Measurements from ENCODE around the gene CCDC83. TPM values are rescaled to one million over a fixed set of nuclear protein-coding genes. Genes with fewer than 3 reads are reported as not detected.
"Not testable (repeated sequence)": the region's sequence is repeated elsewhere in the genome, so short reads cannot be mapped to it uniquely, and the experiment has no call there.

The CCDC83 gene
- total RNA-seq, 1 donor from 2014 or later: not detected

- FAIRE-seq (no peak), DNase-seq (ENCODE audit: low spot score in 2 of 2) (no peak)
Measured at GRCh38 chr11:85934596-85935169, 79.5 kb downstream of the CCDC83 start.

DNA sequence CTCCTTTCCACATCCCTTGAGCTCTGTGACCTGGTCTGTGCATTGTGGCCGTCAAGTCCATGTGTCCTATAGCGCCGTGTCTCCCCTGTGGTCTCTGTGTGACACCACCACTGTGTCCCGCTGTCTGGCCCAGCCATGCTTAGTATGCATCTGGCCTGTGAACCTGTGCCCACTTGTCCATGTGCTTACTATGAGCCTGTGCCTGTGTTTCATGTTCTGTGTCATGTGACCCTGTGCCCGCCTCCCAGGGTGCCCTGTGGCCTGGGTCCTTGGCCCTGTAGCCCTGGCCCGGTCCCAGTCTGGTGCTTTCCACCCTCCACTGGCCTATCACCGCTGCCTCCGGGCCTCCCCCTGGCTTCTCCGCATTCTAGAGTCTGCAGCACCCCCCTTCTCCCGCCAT lies 80.6 kb downstream of the CCDC83 start:
- DNase-seq (ENCODE audit: low spot score in 2 of 2) (no peak), FAIRE-seq (no peak)

DNA sequence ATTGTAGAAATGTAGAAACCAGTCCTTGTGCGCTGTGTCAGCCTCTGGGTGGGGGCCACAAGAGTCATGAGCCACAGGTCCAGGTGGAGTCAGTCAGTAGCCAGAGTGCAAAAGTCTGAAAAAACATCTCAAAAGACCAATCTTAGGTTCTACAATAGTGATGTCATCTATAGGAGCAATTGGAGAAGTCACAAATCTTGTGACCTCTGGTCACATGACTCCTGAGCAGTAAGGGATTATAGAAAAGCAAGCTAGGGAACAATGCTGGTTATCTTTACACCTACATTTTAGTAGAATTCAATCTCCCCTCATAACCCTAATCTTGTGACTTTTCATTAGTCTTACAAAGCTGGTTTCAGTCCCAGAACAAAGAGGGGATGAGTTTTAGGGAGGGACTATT lies 82.7 kb downstream of the CCDC83 start:
- FAIRE-seq (no peak), DNase-seq (ENCODE audit: low spot score in 2 of 2) (no peak)

DNA sequence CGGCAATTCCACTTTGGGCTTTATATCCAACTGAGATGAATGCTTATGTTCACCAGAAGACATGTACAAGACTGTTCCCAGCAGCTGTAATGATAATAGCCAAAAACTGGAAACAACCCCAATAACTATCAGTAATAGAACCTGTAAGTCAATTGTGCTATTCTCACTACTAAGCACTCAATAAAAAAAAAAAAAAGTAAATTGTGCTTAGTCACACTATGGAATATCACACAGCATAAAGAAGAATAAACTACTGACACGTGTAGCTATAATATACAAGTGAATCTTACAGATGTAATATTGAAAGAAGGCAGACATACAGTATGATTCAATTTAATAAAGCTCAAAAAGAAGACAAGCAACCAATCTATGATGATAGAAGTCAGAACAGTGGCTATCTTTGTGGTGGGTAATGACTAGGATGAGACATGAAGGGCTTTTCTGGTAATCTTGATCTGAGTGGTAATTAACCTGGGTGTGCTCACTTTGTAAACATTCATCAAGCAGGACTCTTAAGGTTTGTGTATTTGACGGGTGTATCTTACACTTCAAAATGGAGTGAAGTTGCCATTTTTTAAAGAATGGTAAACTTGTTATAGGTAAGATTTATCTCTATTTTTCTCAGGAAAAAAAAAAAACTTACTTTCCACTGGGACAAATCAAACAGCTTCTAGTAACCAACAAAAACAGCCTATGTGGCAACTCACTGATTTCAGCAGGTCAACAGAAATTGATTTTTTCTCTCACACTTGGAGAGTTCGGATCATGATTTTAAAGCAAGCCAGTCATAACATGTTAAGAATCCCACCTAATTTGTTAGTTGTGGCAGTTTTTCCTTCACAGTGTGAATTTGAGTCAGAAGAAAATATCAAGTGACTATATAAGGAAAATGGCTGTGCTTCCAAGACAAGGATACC lies 84.2 kb downstream of the CCDC83 start:
- no peak for DNase-seq (ENCODE audit: low spot score in 2 of 2)
- no peak for FAIRE-seq

GRCh38 chr11:85941380-85941973 lies 86.3 kb downstream of the CCDC83 start:
- DNase-seq (ENCODE audit: low spot score in 2 of 2): peak; percentile 51 to 52
- FAIRE-seq: no peak

DNA sequence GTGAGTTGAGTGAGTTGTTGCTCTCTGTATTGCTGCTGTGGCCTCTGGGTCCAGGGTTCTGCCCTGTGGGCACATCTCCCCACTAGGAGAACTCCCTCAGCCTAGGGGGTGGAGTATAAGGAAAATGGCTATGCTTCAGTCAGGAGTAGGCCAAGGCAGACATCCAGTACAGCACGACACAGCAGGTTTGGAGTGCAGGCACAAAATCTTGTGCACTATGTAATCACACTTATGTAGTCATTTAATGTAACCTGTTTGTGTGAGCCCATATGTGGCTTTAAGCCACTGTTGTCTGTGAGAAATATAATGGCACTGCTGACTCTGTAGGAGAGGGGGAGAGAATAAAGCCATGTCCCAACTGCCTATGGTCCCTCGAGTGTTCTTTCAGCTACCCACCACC lies 90.1 kb downstream of the CCDC83 start:
- no peak for DNase-seq (ENCODE audit: low spot score in 2 of 2)
- no peak for FAIRE-seq

- DNase-seq (ENCODE audit: low spot score in 2 of 2): no peak
- no peak for FAIRE-seq
Measured at GRCh38 chr11:85945788-85946187, 90.6 kb downstream of the CCDC83 start.

- FAIRE-seq (no peak), DNase-seq (ENCODE audit: low spot score in 2 of 2) (peak in 1 of 2 donors; percentile 23)
Measured at GRCh38 chr11:85946221-85946620, 91.0 kb downstream of the CCDC83 start.

GRCh38 chr11:85947431-85948272 lies 92.5 kb downstream of the CCDC83 start:
- peak; percentile 23 for FAIRE-seq
- DNase-seq (ENCODE audit: low spot score in 2 of 2): peak; percentile 17 to 45

DNA sequence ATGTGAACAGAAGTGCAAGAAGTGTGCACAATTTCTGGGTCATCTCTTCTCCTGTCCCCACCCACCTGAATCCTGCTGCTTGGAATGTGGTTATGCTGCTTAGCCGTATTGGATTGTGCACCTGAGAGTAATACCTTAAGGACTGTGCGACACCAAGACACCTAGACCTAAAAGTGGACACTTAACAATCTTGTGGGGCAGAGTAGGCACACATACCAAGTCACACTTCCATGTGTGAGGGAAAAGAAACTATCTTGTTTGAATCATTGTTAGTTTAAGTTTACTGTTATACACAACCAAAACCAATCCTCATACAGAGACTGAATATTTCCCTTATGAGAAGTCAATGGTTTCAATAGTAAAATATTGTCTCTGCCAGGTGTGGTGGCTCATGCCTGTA lies 93.7 kb downstream of the CCDC83 start:
- no peak for FAIRE-seq
- no peak for DNase-seq (ENCODE audit: low spot score in 2 of 2)

DNA sequence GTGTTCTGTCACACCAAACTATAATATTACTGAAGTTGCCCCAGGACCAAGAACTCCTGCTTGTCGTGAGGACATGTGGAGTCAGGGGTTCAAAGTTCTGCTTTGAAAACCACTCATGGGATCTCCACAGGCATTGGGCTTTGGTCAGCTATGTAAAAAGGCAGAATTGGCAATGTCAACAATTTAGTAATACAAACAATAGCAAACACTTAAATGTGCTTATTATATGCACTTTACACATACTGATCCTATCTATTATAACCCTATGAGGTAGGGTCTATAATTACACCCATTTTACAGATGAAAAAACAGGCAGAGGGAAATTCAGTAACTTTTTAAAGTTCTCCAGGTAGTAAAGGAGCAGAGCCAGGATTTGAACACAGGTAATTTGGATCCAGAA lies 94.6 kb downstream of the CCDC83 start:
- DNase-seq (ENCODE audit: low spot score in 2 of 2): no peak
- FAIRE-seq: no peak

- no peak for FAIRE-seq
Measured at GRCh38 chr11:85950317-85951048, 95.3 kb downstream of the CCDC83 start.

DNA sequence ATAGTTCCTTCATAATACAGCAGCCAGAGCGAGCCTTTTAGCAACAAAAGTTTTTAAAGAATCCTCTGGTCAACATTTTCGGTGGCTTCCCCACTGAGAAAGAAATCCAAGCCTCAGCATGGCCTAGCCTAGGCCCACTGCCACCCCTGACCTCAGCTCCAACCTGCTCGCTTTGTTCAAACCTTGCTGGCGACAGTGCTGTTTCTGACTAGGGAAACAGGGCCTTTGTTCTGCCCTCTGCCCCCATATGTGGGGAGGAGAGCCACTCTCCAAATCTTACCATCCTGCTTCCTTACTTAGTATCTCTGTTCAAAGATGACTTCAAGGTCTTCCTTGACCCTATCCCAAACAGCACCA lies 95.8 kb downstream of the CCDC83 start:
- DNase-seq (ENCODE audit: low spot score in 2 of 2) (no peak), FAIRE-seq (no peak)

More at GRCh38 chr11:85950317-85951048, 95.3 kb downstream of the CCDC83 start:
- no peak for DNase-seq (ENCODE audit: low spot score in 2 of 2)

GRCh38 chr11:85951428-85952107 lies 96.4 kb downstream of the CCDC83 start:
- FAIRE-seq: no peak

GRCh38 chr11:85952108-85952485 lies 96.9 kb downstream of the CCDC83 start:
- not testable (repeated sequence) for DNase-seq (ENCODE audit: low spot score in 2 of 2); FAIRE-seq

More at GRCh38 chr11:85951428-85952107, 96.4 kb downstream of the CCDC83 start:
- no peak for DNase-seq (ENCODE audit: low spot score in 2 of 2)

- DNase-seq (ENCODE audit: low spot score in 2 of 2) (no peak), FAIRE-seq (no peak)
Measured at GRCh38 chr11:85953491-85954143, 98.4 kb downstream of the CCDC83 start.

DNA sequence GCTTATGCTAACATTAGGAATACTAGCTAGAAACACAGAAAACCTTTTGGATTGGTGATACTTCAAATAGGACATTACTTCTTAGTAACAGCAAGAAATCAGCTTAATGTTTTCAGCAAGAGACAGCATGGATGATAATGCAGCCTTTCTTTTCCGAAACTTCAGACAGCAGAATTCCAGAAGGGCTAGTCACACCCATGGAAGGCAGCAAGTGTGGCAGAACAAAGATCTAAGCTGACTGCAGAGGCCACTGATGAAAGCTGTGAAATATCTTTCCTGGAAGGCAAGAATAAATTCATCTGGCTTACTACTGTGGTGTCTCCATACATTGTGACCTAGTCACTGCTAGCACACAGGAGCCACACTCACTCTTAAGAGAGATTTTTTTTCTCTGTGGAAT lies 100.3 kb downstream of the CCDC83 start:
- FAIRE-seq: no peak
- DNase-seq (ENCODE audit: low spot score in 2 of 2): no peak

GRCh38 chr11:85960678-85961077 lies 105.5 kb downstream of the CCDC83 start:
- FAIRE-seq: no peak
- DNase-seq (ENCODE audit: low spot score in 2 of 2): no peak

GRCh38 chr11:85961130-85961529 lies 105.9 kb downstream of the CCDC83 start:
- FAIRE-seq (no peak), DNase-seq (ENCODE audit: low spot score in 2 of 2) (no peak)
